ENCODE results near the gene ZNF484. TPM values are rescaled to one million over a fixed set of nuclear protein-coding genes. Genes with fewer than 3 reads are reported as not detected.

Gene ZNF484
- total RNA-seq, 1 experiment from 2014 or later: 3.9 TPM

DNA sequence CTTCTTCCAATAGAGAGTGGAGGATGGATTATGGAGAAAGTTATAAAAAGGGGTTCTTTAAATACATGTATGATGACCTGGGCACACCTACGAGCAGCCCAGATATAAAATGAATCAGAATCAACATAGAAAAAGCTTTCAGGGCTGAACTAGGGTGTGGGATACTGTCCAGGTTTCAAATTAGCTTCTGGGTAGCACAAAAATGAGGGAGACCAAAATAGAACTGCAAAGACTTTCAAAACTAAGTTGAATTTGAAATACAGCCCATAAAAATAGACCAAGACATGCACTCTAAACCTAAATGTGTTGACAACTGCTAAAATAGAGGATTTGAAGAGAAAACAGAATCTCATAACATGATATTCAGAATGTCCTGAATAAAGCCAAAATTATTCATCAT is 17.0 kb downstream of the ZNF484 start:
- TF ChIP-seq CTCF (conservative IDR thresholded peaks at IDR 0.05; ENCODE audit: low read depth, low read length) (no peak), EZH2phosphoT487 (IDR thresholded peaks at IDR 0.05; ENCODE audit: borderline replicate concordance, low read length) (no peak), EZH2 (IDR thresholded peaks at IDR 0.05; ENCODE audit: low read length, unreplicated experiment) (no peak)
- Histone ChIP-seq H4K20me1 (ENCODE audit: low read length) (no peaks in the 10 kb centered on the region), H3K4me2 (ENCODE audit: low read length) (no peak overlapping the region), H3K9ac (ENCODE audit: low read length) (no peak overlapping the region), H3K27me3 (ENCODE audit: low read length) (no peaks in the 10 kb centered on the region), H3F3A (ENCODE audit: low read length, unreplicated experiment) (no peaks in the 10 kb centered on the region), H3K4me3 (ENCODE audit: low read length) (no peak overlapping the region), H2AFZ (ENCODE audit: low read length) (no peak overlapping the region), H3K79me2 (ENCODE audit: low read length) (no peaks in the 10 kb centered on the region), H3K27ac (ENCODE audit: low read length) (no peak overlapping the region), H3K9me2 (replicated peaks; ENCODE audit: low read length) (no peaks in the 10 kb centered on the region), H3K36me3 (ENCODE audit: low read depth, low read length) (peaks cover 2% of the 10 kb centered on the region; the same call in 1 of the 2 replicates), H3K4me1 (ENCODE audit: insufficient read depth, low read length) (no peaks in the 10 kb centered on the region), H3K9me3 (ENCODE audit: low read length) (no peaks in the 10 kb centered on the region)
- no peak for ATAC-seq
- ChIA-PET POLR2A (ENCODE audit: unreplicated experiment) (no interaction called here), CTCF (no interaction called here)
- BruUV-seq (replicated peaks): no TSS peak
- DNase-seq: no peak
- intact Hi-C loops (cut with micrococcal nuclease): no loop called here

- no peaks in the 10 kb centered on the region for H3K27me3 ChIP-seq (ENCODE audit: low read length)
- no peaks in the 10 kb centered on the region for H3K4me1 ChIP-seq (ENCODE audit: insufficient read depth, low read length)
- intact Hi-C loops (cut with micrococcal nuclease): no loop called here
- CTCF ChIA-PET: no interaction called here
- no peaks in the 10 kb centered on the region for H3K79me2 ChIP-seq (ENCODE audit: low read length)
- no peak overlapping the region for H3K27ac ChIP-seq (ENCODE audit: low read length)
- no peak overlapping the region for H3K4me2 ChIP-seq (ENCODE audit: low read length)
- no peaks in the 10 kb centered on the region for H3K9me3 ChIP-seq (ENCODE audit: low read length)
- no peak overlapping the region for H3K9ac ChIP-seq (ENCODE audit: low read length)
- H2AFZ ChIP-seq (ENCODE audit: low read length): no peak overlapping the region
- H3K36me3 ChIP-seq (ENCODE audit: low read depth, low read length): peaks cover 5% of the 10 kb centered on the region
- H4K20me1 ChIP-seq (ENCODE audit: low read length): no peaks in the 10 kb centered on the region
- no peak for DNase-seq
- BruUV-seq (replicated peaks): no TSS peak
- POLR2A ChIA-PET (ENCODE audit: unreplicated experiment): no interaction called here
- H3K4me3 ChIP-seq (ENCODE audit: low read length): no peak overlapping the region
- no peak for TF ChIP-seq CTCF (conservative IDR thresholded peaks at IDR 0.05; ENCODE audit: low read depth, low read length)
- TF ChIP-seq EZH2 (IDR thresholded peaks at IDR 0.05; ENCODE audit: low read length, unreplicated experiment): no peak
- TF ChIP-seq EZH2phosphoT487 (IDR thresholded peaks at IDR 0.05; ENCODE audit: borderline replicate concordance, low read length): no peak
- ATAC-seq: no peak
- no peaks in the 10 kb centered on the region for H3K9me2 ChIP-seq (replicated peaks; ENCODE audit: low read length)
- no peaks in the 10 kb centered on the region for H3F3A ChIP-seq (ENCODE audit: low read length, unreplicated experiment)
Measured at GRCh38 chr9:92857236-92857635, 20.6 kb downstream of the ZNF484 start.

GRCh38 chr9:92853716-92854115 is 24.1 kb downstream of the ZNF484 start:
- intact Hi-C loops (cut with micrococcal nuclease): no loop called here
- no peak overlapping the region for H2AFZ ChIP-seq (ENCODE audit: low read length)
- POLR2A ChIA-PET (ENCODE audit: unreplicated experiment): no interaction called here
- TF ChIP-seq EZH2 (IDR thresholded peaks at IDR 0.05; ENCODE audit: low read length, unreplicated experiment): no peak
- no peak for TF ChIP-seq EZH2phosphoT487 (IDR thresholded peaks at IDR 0.05; ENCODE audit: borderline replicate concordance, low read length)
- TF ChIP-seq CTCF (conservative IDR thresholded peaks at IDR 0.05; ENCODE audit: low read depth, low read length): no peak
- BruUV-seq (replicated peaks): no TSS peak
- H3K9me3 ChIP-seq (ENCODE audit: low read length): no peaks in the 10 kb centered on the region
- DNase-seq (no peak), ATAC-seq (no peak)
- no peaks in the 10 kb centered on the region for H3K9me2 ChIP-seq (replicated peaks; ENCODE audit: low read length)
- no peak overlapping the region for H3K4me3 ChIP-seq (ENCODE audit: low read length)
- H3K36me3 ChIP-seq (ENCODE audit: low read depth, low read length): peaks cover 15% of the 10 kb centered on the region
- no peaks in the 10 kb centered on the region for H3K27me3 ChIP-seq (ENCODE audit: low read length)
- no peak overlapping the region for H3K27ac ChIP-seq (ENCODE audit: low read length)
- H4K20me1 ChIP-seq (ENCODE audit: low read length): no peaks in the 10 kb centered on the region
- CTCF ChIA-PET: no interaction called here
- H3K4me2 ChIP-seq (ENCODE audit: low read length): no peak overlapping the region
- no peak overlapping the region for H3K9ac ChIP-seq (ENCODE audit: low read length)
- H3F3A ChIP-seq (ENCODE audit: low read length, unreplicated experiment): no peaks in the 10 kb centered on the region
- H3K4me1 ChIP-seq (ENCODE audit: insufficient read depth, low read length): no peaks in the 10 kb centered on the region
- H3K79me2 ChIP-seq (ENCODE audit: low read length): no peaks in the 10 kb centered on the region
